K562 (cell line): ENCODE measurements around the gene ZNF330. TPM values are rescaled to one million over a fixed set of nuclear protein-coding genes. Genes with fewer than 3 reads are reported as not detected.

Experiments used
- ATAC-seq: fragments of 200-7000 bp; cut with Tn5 transposase; 3 replicates; pipeline ENCODE4 v1.9.1; 2020; ENCODE audit warnings: moderate library complexity
- BruUV-seq: library from RNA; stranded (reverse); fragments of 400-500 nt; replicated peaks from 2 replicates; lab custom pipeline; 2021; lab: Mats Ljungman, UMichigan
- CTCF ChIA-PET: fragments of 300-600 bp; formaldehyde crosslinking; extraction: SDS; loops from one replicate; lab custom pipeline; 2021; ENCODE audit warnings: low intra/inter-chr PET ratio; lab: Yijun Ruan, JAX
- POLR2A ChIA-PET: fragments of 300-600, 350-650 bp; sonication (Branson Sonifier 250); formaldehyde crosslinking; extraction: SDS; loops from one replicate; lab custom pipeline; 2021; ENCODE audit warnings: antibody characterized with exemption, inconsistent platforms; lab: Yijun Ruan, JAX
- DNase-seq, 4 experiments: peaks; one replicate each; pipeline versions ENCODE4 v3.0.0 to v3.0.0-alpha.2; 2011 to 2018; ENCODE audit warnings: low spot score in 3 of 4, mixed read lengths in 3 of 4; ENCODE audit errors: extremely low read depth in 1 of 4
- FAIRE-seq: peaks from 2 replicates; lab custom pipeline; 2011; peaks lifted over from hg19 to GRCh38; lab: Jason Lieb, UNC
- H2AFZ ChIP-seq: 2 replicates; pipeline ENCODE4 v1.6.0; 2011; ENCODE audit warnings: low read depth, low read length, control low read depth, inconsistent platforms
- H3K27ac ChIP-seq: fragments of 200-600 bp; 3 replicates; pipeline ENCODE4 v1.8.0; 2011; ENCODE audit warnings: low read depth, mild to moderate bottlenecking, control low read depth, inconsistent platforms, low read length, moderate library complexity, mixed read lengths; ENCODE audit errors: extremely low read depth
- H3K27me3 ChIP-seq, 2 experiments: fragments of 300-600 bp in 1 of 2; 2 replicates in 1 of 2; 3 replicates in 1 of 2; pipeline versions ENCODE4 v1.6.0 to v1.8.0; 2011; ENCODE audit warnings: inconsistent platforms in 2 of 2, low read length in 2 of 2, mild to moderate bottlenecking in 1 of 2, mixed read lengths in 1 of 2, moderate library complexity in 1 of 2; ENCODE audit not compliant: control insufficient read depth in 2 of 2, insufficient read depth in 2 of 2
- H3K36me3 ChIP-seq: fragments of 300-600 bp; 3 replicates; pipeline ENCODE4 v1.8.0; 2011; ENCODE audit warnings: mild to moderate bottlenecking, low read length, inconsistent platforms; ENCODE audit not compliant: control insufficient read depth, insufficient read depth
- H3K4me1 ChIP-seq, 2 experiments: fragments of 200-600 bp in 1 of 2; replicated peaks in 1 of 2; 2 replicates in 1 of 2; 3 replicates in 1 of 2; pipeline versions ENCODE4 v1.5.1 to v1.8.0; 2011; ENCODE audit warnings: inconsistent platforms in 2 of 2, low read length in 2 of 2, mild to moderate bottlenecking in 1 of 2, mixed read lengths in 1 of 2, moderate library complexity in 1 of 2; ENCODE audit not compliant: control insufficient read depth in 2 of 2, insufficient read depth in 2 of 2
- H3K4me2 ChIP-seq: 2 replicates; pipeline ENCODE4 v1.6.1; 2011; ENCODE audit warnings: low read length, control low read depth, inconsistent platforms, mixed read lengths; ENCODE audit not compliant: insufficient read depth
- H3K4me3 ChIP-seq: fragments of 200-600 bp; sonication (generic), shearing (Covaris generic); 2 replicates; pipeline ENCODE4 v1.5.1; 2016; ENCODE audit warnings: control low read depth, inconsistent platforms
- H3K79me2 ChIP-seq: fragments of 200-600 bp; 3 replicates; pipeline ENCODE4 v1.8.0; 2011; ENCODE audit warnings: low read length, inconsistent platforms; ENCODE audit not compliant: control insufficient read depth, insufficient read depth
- H3K9ac ChIP-seq, 2 experiments: 2 replicates each; pipeline versions ENCODE4 v1.6.0 to v1.6.1; 2011; ENCODE audit warnings: low read depth in 2 of 2, low read length in 2 of 2, control low read depth in 1 of 2, inconsistent platforms in 1 of 2, mild to moderate bottlenecking in 1 of 2, mixed read lengths in 1 of 2; ENCODE audit not compliant: insufficient read depth in 1 of 2
- H3K9me1 ChIP-seq: one replicate; pipeline ENCODE4 v1.6.0; 2011; ENCODE audit warnings: inconsistent platforms, mild to moderate bottlenecking, low read length, moderate library complexity; ENCODE audit not compliant: control insufficient read depth, insufficient read depth
- H3K9me3 ChIP-seq: replicated peaks from 2 replicates; pipeline ENCODE4 v1.5.1; 2011; ENCODE audit warnings: low read depth, low read length, inconsistent platforms; ENCODE audit not compliant: control insufficient read depth, insufficient read depth
- H4K20me1 ChIP-seq: replicated peaks from 2 replicates; pipeline ENCODE4 v1.6.1; 2011; ENCODE audit warnings: low read length, inconsistent platforms, mixed read lengths; ENCODE audit not compliant: control insufficient read depth, insufficient read depth
- PTTG1 ChIP-seq: fragments of 450-650 bp; IDR thresholded peaks from 2 replicates; pipeline ENCODE4 v1.6.1; 2016; ENCODE audit warnings: low read depth, mild to moderate bottlenecking, missing genetic modification characterization, missing compliant biosample characterization
- TEAD1 ChIP-seq, 2 experiments: fragments of 450-650 bp in 1 of 2; sonication (generic) in 1 of 2; formaldehyde crosslinking; IDR thresholded peaks; 2 replicates each; pipeline versions ENCODE4 v1.4.0 to v1.8.0; 2020 to 2022; ENCODE audit warnings: mild to moderate bottlenecking in 2 of 2, missing genetic modification reagents in 1 of 2
- ZC3H11A ChIP-seq: IDR thresholded peaks from 2 replicates; pipeline ENCODE4 v1.6.1; 2012; ENCODE audit warnings: low read depth, low read length, improper control_type of control experiment
- ZNF696 ChIP-seq: fragments of 250-450 bp; sonication (Bioruptor Pico); conservative IDR thresholded peaks from 2 replicates; pipeline ENCODE4 v1.4.0; 2020; ENCODE audit warnings: mild to moderate bottlenecking, moderate library complexity
- WGBS: fragments of 100-300 bp; shearing (Covaris generic); methylation state at CpG from one replicate; pipeline ENCODE4 v1.1.6; 2016; ENCODE audit warnings: low coverage, mixed read lengths; ENCODE audit not compliant: insufficient coverage; ENCODE audit errors: missing lambda C conversion rate; 5-methylcytosine and 5-hydroxymethylcytosine counted together
- in situ Hi-C: fragments of 300-500 bp; cut with MboI; formaldehyde crosslinking; loops from 4 replicates; pipeline ENCODE4 v1.15.0; 2018; ENCODE audit warnings: inconsistent platforms, mixed read lengths
- intact Hi-C: fragments of 100-400 bp; cut with micrococcal nuclease; formaldehyde crosslinking; loops from 2 replicates; pipeline ENCODE4 v1.14.2; 2022
- polyA plus RNA-seq, 8 experiments: library from polyadenylated mRNA; depleted of rRNA in 4 of 8; stranded (reverse) in 5 of 8; unstranded in 3 of 8; fragments of >200 nt; fragmentation: Nextera tagmentation in 2 of 8; fragmentation: Illumina TruSeq in 1 of 8; extraction: Ambion mirVana in 2 of 8; extraction: Trizol in 1 of 8; gene quantifications; 2 replicates each; pipeline versions ENCODE4 v1.2.1 to v1.2.3, GENCODE V29; 2011 to 2014; ENCODE audit warnings: inconsistent platforms in 1 of 8, missing spikeins in 1 of 8
- total RNA-seq, 7 experiments: library from RNA; depleted of rRNA in 6 of 7; stranded (reverse); fragments of >200 nt in 6 of 7; fragmentation: Illumina TruSeq in 2 of 7; extraction: Trizol in 2 of 7; gene quantifications; 2 replicates each; pipeline versions ENCODE4 v1.2.1 to v1.2.3, GENCODE V29; 2011 to 2021; ENCODE audit warnings: low replicate concordance in 1 of 7
- TF ChIP-seq, protein P1 (sequence below), 2 experiments: fragments of 450-650 bp in 1 of 2; sonication (generic) in 1 of 2; formaldehyde crosslinking; conservative IDR thresholded peaks; 2 replicates each; pipeline versions ENCODE4 v1.4.0 to v1.8.1; 2020 to 2022; ENCODE audit warnings: mild to moderate bottlenecking in 1 of 2, missing genetic modification reagents in 1 of 2
- TF ChIP-seq, protein P2 (sequence below): fragments of 450-650 bp; IDR thresholded peaks from 2 replicates; pipeline ENCODE4 v1.6.1; 2014; ENCODE audit warnings: low read depth, mild to moderate bottlenecking, moderate library complexity, borderline replicate concordance

The ZNF330 gene
- total and polyA plus RNA-seq, 9 of the 15 experiments (the other 6 are each of a cell fraction or from before 2014, with no cell fraction given): 70.0 to 115 (median 92.0) TPM

DNA sequence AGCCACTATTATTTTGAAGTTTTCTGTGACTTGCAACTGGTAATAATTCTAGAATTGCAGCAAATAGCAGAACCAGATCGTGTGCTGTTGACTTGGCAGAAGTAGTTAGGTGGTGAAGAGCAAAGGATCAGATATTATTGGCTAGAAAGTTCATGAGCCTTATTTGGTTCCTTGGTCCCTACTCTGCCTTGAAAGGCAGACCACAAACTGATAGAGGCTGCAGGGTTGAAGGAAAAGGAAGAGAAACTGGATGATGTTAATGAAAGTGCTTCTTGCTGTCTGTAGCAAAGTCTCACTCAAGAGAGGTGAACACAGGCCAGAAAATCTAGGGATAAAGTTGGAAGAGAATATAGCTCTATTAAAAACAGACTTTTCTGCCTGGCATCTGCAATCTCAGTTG is 46.2 kb upstream of the ZNF330 start:
- no peaks in the 10 kb centered on the region for H3K36me3 ChIP-seq
- H3K9me1 ChIP-seq: no peaks in the 10 kb centered on the region
- H3K4me1 ChIP-seq: no peaks in the 10 kb centered on the region
- 0% methylated on average over 1 of the region's 1 CpG for WGBS
- no peak overlapping the region for H3K4me3 ChIP-seq
- TF ChIP-seq ZNF696 (no peak), PTTG1 (tag) (no peak), ZC3H11A (no peak), TEAD1 (CRISPR knock-in tag; IDR thresholded peaks at IDR 0.05) (no peak)
- TF ChIP-seq, protein P1, sequence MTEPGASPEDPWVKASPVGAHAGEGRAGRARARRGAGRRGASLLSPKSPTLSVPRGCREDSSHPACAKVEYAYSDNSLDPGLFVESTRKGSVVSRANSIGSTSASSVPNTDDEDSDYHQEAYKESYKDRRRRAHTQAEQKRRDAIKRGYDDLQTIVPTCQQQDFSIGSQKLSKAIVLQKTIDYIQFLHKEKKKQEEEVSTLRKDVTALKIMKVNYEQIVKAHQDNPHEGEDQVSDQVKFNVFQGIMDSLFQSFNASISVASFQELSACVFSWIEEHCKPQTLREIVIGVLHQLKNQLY (CRISPR knock-in tag; conservative IDR thresholded peaks at IDR 0.05): no peak
- TF ChIP-seq, protein P2, sequence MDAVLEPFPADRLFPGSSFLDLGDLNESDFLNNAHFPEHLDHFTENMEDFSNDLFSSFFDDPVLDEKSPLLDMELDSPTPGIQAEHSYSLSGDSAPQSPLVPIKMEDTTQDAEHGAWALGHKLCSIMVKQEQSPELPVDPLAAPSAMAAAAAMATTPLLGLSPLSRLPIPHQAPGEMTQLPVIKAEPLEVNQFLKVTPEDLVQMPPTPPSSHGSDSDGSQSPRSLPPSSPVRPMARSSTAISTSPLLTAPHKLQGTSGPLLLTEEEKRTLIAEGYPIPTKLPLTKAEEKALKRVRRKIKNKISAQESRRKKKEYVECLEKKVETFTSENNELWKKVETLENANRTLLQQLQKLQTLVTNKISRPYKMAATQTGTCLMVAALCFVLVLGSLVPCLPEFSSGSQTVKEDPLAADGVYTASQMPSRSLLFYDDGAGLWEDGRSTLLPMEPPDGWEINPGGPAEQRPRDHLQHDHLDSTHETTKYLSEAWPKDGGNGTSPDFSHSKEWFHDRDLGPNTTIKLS: no peak
- H2AFZ ChIP-seq: no peak overlapping the region
- no peaks in the 10 kb centered on the region for H4K20me1 ChIP-seq
- in situ Hi-C loops (no loop called here), intact Hi-C loops (no loop called here)
- ChIA-PET CTCF (no interaction called here), POLR2A (no interaction called here)
- H3K27ac ChIP-seq: no peak overlapping the region
- H3K79me2 ChIP-seq: no peaks in the 10 kb centered on the region
- H3K4me2 ChIP-seq: no peak overlapping the region
- no peak for DNase-seq
- H3K9me3 ChIP-seq: no peaks in the 10 kb centered on the region
- ATAC-seq: no peak
- no TSS peak for BruUV-seq
- H3K27me3 ChIP-seq: no peaks in the 10 kb centered on the region
- no peak for FAIRE-seq
- H3K9ac ChIP-seq: no peak overlapping the region
